Caco-2 (cell line): ENCODE measurements around the gene CFAP161. TPM values are rescaled to one million over a fixed set of nuclear protein-coding genes. Genes with fewer than 3 reads are reported as not detected.
"Not testable (repeated sequence)": the region's sequence is repeated elsewhere in the genome, so short reads cannot be mapped to it uniquely, and the experiment has no call there.

Experiments
- BruUV-seq: library from RNA; stranded (reverse); fragments of 400-500 nt; replicated peaks from 2 replicates; lab custom pipeline; 2021; lab: Mats Ljungman, UMichigan
- CTCF ChIA-PET: fragments of 300-600 bp; sonication (Branson Sonifier 250); formaldehyde crosslinking; loops from one replicate; lab custom pipeline; 2022; ENCODE audit warnings: antibody characterized with exemption; lab: Charles Lee
- POLR2A ChIA-PET: fragments of 300-600 bp; sonication (Branson Sonifier 250); formaldehyde crosslinking; loops from one replicate; lab custom pipeline; 2022; ENCODE audit warnings: antibody characterized with exemption; lab: Charles Lee
- DNase-seq, 2 experiments: peaks; one replicate each; pipeline versions ENCODE4 v3.0.0 to v3.0.0-alpha.2; 2020 to 2022
- H3K27me3 ChIP-seq: replicated peaks from 2 replicates; pipeline ENCODE4 v1.6.0; 2011; ENCODE audit warnings: low read length; ENCODE audit not compliant: control insufficient read depth, insufficient read depth
- H3K36me3 ChIP-seq: 2 replicates; pipeline ENCODE4 v1.5.1; 2011; ENCODE audit warnings: low read length; ENCODE audit not compliant: control insufficient read depth, insufficient read depth
- H3K4me1 ChIP-seq: fragments of 250-450 bp; sonication (Bioruptor Pico); 2 replicates; pipeline ENCODE4 v1.5.1; 2020; ENCODE audit warnings: mild to moderate bottlenecking
- H3K4me3 ChIP-seq: 2 replicates; pipeline ENCODE4 v1.5.1; 2011; ENCODE audit warnings: low read depth, mild to moderate bottlenecking, control low read depth, low read length
- H3K9me3 ChIP-seq: fragments of 250-450 bp; sonication (Bioruptor Pico); 2 replicates; pipeline ENCODE4 v1.5.1; 2020; ENCODE audit warnings: mild to moderate bottlenecking, moderate library complexity
- H3K27ac Mint-ChIP-seq: one replicate; pipeline ENCODE4 v1.8.0; 2022; ENCODE audit warnings: mixed read lengths; ENCODE audit not compliant: unreplicated experiment
- H3K27me3 Mint-ChIP-seq: one replicate; pipeline ENCODE4 v1.8.0; 2022; ENCODE audit warnings: mixed read lengths; ENCODE audit not compliant: insufficient read depth, unreplicated experiment
- H3K36me3 Mint-ChIP-seq: one replicate; pipeline ENCODE4 v1.8.0; 2022; ENCODE audit warnings: mild to moderate bottlenecking, mixed read lengths; ENCODE audit not compliant: insufficient read depth, unreplicated experiment
- H3K4me1 Mint-ChIP-seq: one replicate; pipeline ENCODE4 v1.8.0; 2022; ENCODE audit warnings: low read depth, mixed read lengths; ENCODE audit not compliant: unreplicated experiment
- H3K4me3 Mint-ChIP-seq: one replicate; pipeline ENCODE4 v1.8.0; 2022; ENCODE audit warnings: mild to moderate bottlenecking, moderate library complexity, mixed read lengths; ENCODE audit not compliant: unreplicated experiment
- H3K9me3 Mint-ChIP-seq: one replicate; pipeline ENCODE4 v1.8.0; 2022; ENCODE audit warnings: mixed read lengths; ENCODE audit not compliant: unreplicated experiment
- CTCF ChIP-seq, 2 experiments: fragments of 200-600 bp in 1 of 2; IDR thresholded peaks; 1 replicate in 1 of 2; 2 replicates in 1 of 2; pipeline versions ENCODE4 v1.5.1 to v1.8.0; 2011 to 2022; ENCODE audit warnings: antibody characterized with exemption in 1 of 2, control low read depth in 1 of 2, inconsistent platforms in 1 of 2, low read depth in 1 of 2, low read length in 1 of 2, mild to moderate bottlenecking in 1 of 2, moderate library complexity in 1 of 2; ENCODE audit not compliant: insufficient read depth in 1 of 2, severe bottlenecking in 1 of 2, unreplicated experiment in 1 of 2
- intact Hi-C: fragments of 100-400 bp; cut with micrococcal nuclease; formaldehyde crosslinking; loops from one replicate; pipeline ENCODE4 v1.10.0; 2022; ENCODE audit not compliant: unreplicated experiment
- total RNA-seq: library from RNA; stranded (reverse); gene quantifications from 2 replicates; pipeline ENCODE4 v1.2.3, GENCODE V29; 2022

Gene CFAP161
- total RNA-seq, 1 experiment from 2014 or later = not detected

DNA sequence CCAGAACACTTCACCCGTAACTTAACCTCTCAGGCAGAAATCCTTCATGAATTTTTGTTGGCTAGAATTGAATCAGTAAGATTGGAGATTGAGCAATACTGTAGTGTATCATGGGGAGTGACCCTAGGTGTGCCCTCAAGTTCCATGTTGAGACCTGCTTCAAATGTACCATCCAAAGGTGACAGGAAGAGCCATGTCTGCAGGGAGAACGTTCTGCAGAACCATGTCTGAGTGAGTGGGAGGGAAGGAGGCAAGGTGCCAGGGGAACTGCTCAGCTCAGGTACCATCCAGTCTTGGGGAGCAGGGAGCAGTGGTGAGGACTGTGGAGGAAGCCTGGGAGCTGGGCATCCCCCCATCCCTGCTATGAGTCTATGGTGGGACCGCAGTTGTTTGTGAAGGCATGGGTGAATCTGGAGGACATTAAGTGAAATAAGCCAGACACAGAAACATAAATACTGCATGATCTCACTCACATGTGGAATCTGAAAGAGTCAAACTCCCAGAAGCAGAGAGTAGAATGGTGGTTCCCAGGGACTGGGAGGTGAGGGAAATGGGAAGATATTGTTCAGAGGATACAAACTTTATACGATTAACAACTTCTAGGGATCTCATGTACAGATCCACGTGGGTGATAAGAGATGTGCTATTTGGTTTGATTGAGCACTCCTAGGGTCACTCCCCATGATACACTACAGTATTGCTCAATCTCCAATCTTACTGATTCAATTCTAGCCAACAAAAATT is 23.3 kb downstream of the CFAP161 start:
- intact Hi-C loops = no loop called here

DNA sequence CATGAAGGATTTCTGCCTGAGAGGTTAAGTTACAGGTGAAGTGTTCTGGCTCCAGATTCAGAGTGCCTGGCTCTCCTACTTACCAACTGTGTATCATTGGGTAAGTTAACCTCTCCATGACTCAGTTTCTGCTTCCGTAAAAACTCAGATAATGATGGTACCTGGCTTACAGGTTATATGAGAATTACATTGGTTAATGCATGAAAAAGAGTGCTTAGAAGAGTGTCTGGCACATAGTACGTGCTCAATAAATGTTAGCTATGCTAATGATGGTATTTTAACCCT is 23.8 kb downstream of the CFAP161 start:
- Mint-ChIP-seq H3K27ac (no peak overlapping the region), H3K27me3 (peaks cover 14% of the 10 kb centered on the region), H3K4me1 (no peaks in the 10 kb centered on the region), H3K36me3 (no peaks in the 10 kb centered on the region), H3K4me3 (no peak overlapping the region), H3K9me3 (peaks cover 8% of the 10 kb centered on the region)
- H3K4me1 ChIP-seq = no peaks in the 10 kb centered on the region
- no peak for TF ChIP-seq CTCF (IDR thresholded peaks at IDR 0.05; ENCODE audit: insufficient read depth in 1 of 2, low read depth in 1 of 2, low read length in 1 of 2, severe bottlenecking in 1 of 2, unreplicated experiment in 1 of 2)
- no peaks in the 10 kb centered on the region for H3K27me3 ChIP-seq
- CTCF ChIA-PET = no interaction called here
- BruUV-seq = no TSS peak
- H3K36me3 ChIP-seq = no peaks in the 10 kb centered on the region
- H3K9me3 ChIP-seq = no peaks in the 10 kb centered on the region
- POLR2A ChIA-PET = no interaction called here
- no peak for DNase-seq
- intact Hi-C loops = no loop called here
- no peak overlapping the region for H3K4me3 ChIP-seq

More for the DNA sequence above, 23.3 kb downstream of the CFAP161 start:
- ChIA-PET CTCF (interaction anchor here (0.6 kb wide), 1 partner anchor 109 kb away, joined by 3 read pairs; no protein-coding TSS in a partner anchor), POLR2A (no interaction called here)
- no peak overlapping the region for H3K4me3 ChIP-seq
- TF ChIP-seq CTCF (IDR thresholded peaks at IDR 0.05; ENCODE audit: insufficient read depth in 1 of 2, low read depth in 1 of 2, low read length in 1 of 2, severe bottlenecking in 1 of 2, unreplicated experiment in 1 of 2) = no peak
- no TSS peak for BruUV-seq
- Mint-ChIP-seq H3K4me3 (no peak overlapping the region), H3K9me3 (peaks cover 8% of the 10 kb centered on the region), H3K36me3 (no peaks in the 10 kb centered on the region), H3K27me3 (peaks cover 12% of the 10 kb centered on the region), H3K27ac (no peak overlapping the region), H3K4me1 (no peaks in the 10 kb centered on the region)
- H3K9me3 ChIP-seq = no peaks in the 10 kb centered on the region
- H3K4me1 ChIP-seq = no peaks in the 10 kb centered on the region
- no peak for DNase-seq
- H3K27me3 ChIP-seq = no peaks in the 10 kb centered on the region
- H3K36me3 ChIP-seq = no peaks in the 10 kb centered on the region

GRCh38 chr15:81158561-81158960 is 24.5 kb downstream of the CFAP161 start:
- H3K4me3 Mint-ChIP-seq, H3K4me1 ChIP-seq, H3K4me1 Mint-ChIP-seq, intact Hi-C loops, CTCF ChIA-PET, H3K27me3 ChIP-seq, BruUV-seq, H3K27ac Mint-ChIP-seq, H3K9me3 Mint-ChIP-seq, H3K36me3 Mint-ChIP-seq, H3K4me3 ChIP-seq, DNase-seq, H3K36me3 ChIP-seq, H3K9me3 ChIP-seq, POLR2A ChIA-PET: not testable (repeated sequence)
- peaks cover 14% of the 10 kb centered on the region for H3K27me3 Mint-ChIP-seq
